Loucy (cell line): ENCODE measurements around the gene ACTN1.

ENCODE experiments used
- H2AFZ ChIP-seq: fragments of 200-600 bp; sonication (generic); 2 replicates; pipeline ENCODE4 v1.6.0; 2016; ENCODE audit warnings: antibody characterized with exemption, mild to moderate bottlenecking, low read length, moderate library complexity
- H3F3A ChIP-seq: fragments of 200-600 bp; 2 replicates; pipeline ENCODE4 v1.6.0; 2016; ENCODE audit warnings: antibody characterized with exemption, low read depth, mild to moderate bottlenecking
- H3K27me3 ChIP-seq: fragments of 200-600 bp; sonication (generic); 2 replicates; pipeline ENCODE4 v1.6.1; 2014; ENCODE audit warnings: low read length, mild to moderate bottlenecking; ENCODE audit not compliant: insufficient read depth, poor library complexity, severe bottlenecking
- H3K36me3 ChIP-seq: fragments of 200-600 bp; sonication (generic); 2 replicates; pipeline ENCODE4 v1.6.1; 2016; ENCODE audit warnings: low read length; ENCODE audit not compliant: insufficient read depth
- H3K4me1 ChIP-seq: fragments of 200-600 bp; sonication (generic); 2 replicates; pipeline ENCODE4 v1.5.1; 2014; ENCODE audit warnings: low read length, mild to moderate bottlenecking; ENCODE audit not compliant: insufficient read depth, poor library complexity, severe bottlenecking
- H3K4me2 ChIP-seq: fragments of 200-600 bp; sonication (generic); 2 replicates; pipeline ENCODE4 v1.6.0; 2014; ENCODE audit warnings: antibody characterized with exemption, low read length, low read depth, mild to moderate bottlenecking; ENCODE audit not compliant: poor library complexity, severe bottlenecking
- H3K4me3 ChIP-seq: fragments of 200-600 bp; sonication (generic); 2 replicates; pipeline ENCODE4 v1.5.1; 2014; ENCODE audit warnings: low read length, mild to moderate bottlenecking, mixed read lengths; ENCODE audit not compliant: poor library complexity, severe bottlenecking
- H3K79me2 ChIP-seq: fragments of 200-600 bp; sonication (generic); 2 replicates; pipeline ENCODE4 v1.6.1; 2014; ENCODE audit warnings: low read length; ENCODE audit not compliant: insufficient read depth
- H3K9ac ChIP-seq: fragments of 200-600 bp; sonication (generic); 2 replicates; pipeline ENCODE4 v1.6.0; 2014; ENCODE audit warnings: mild to moderate bottlenecking, low read depth, low read length, moderate library complexity; ENCODE audit not compliant: poor library complexity, severe bottlenecking
- H3K9me2 ChIP-seq: fragments of 200-600 bp; sonication (generic); replicated peaks from 2 replicates; pipeline ENCODE4 v1.6.1; 2016; ENCODE audit warnings: low read depth, low read length, mixed read lengths
- H3K9me3 ChIP-seq: fragments of 200-600 bp; sonication (generic); 2 replicates; pipeline ENCODE4 v1.6.1; 2014; ENCODE audit warnings: mild to moderate bottlenecking, antibody characterized with exemption, low read length, low read depth; ENCODE audit not compliant: insufficient read depth
- H4K20me1 ChIP-seq: fragments of 200-600 bp; sonication (generic); 2 replicates; pipeline ENCODE4 v1.6.0; 2014; ENCODE audit warnings: antibody characterized with exemption, low read length, mild to moderate bottlenecking; ENCODE audit not compliant: insufficient read depth, poor library complexity, severe bottlenecking
- CTCF ChIP-seq: fragments of 200-600 bp; sonication (generic); conservative IDR thresholded peaks from 2 replicates; pipeline ENCODE4 v1.5.1; 2014; ENCODE audit warnings: mild to moderate bottlenecking, antibody characterized with exemption, low read length
- EZH2phosphoT487 ChIP-seq: fragments of 200-600 bp; IDR thresholded peaks from 2 replicates; pipeline ENCODE4 v1.6.1; 2018; ENCODE audit warnings: antibody characterized with exemption, mild to moderate bottlenecking, moderate library complexity, borderline replicate concordance

ACTN1 gene

GRCh38 chr14:68929623-68930307 lies 49.3 kb downstream of the ACTN1 start:
- Histone ChIP-seq H3K9me3 (peaks cover 9% of the 10 kb centered on the region; the same call in 1 of the 2 replicates), H3K27me3 (no peaks in the 10 kb centered on the region), H2AFZ (no peak overlapping the region), H3K9me2 (no peaks in the 10 kb centered on the region), H4K20me1 (peaks cover 27% of the 10 kb centered on the region), H3K4me3 (no peak overlapping the region), H3K9ac (no peak overlapping the region), H3K36me3 (peaks cover 33% of the 10 kb centered on the region; the same call in 1 of the 2 replicates), H3K4me1 (peaks cover 2% of the 10 kb centered on the region), H3F3A (no peaks in the 10 kb centered on the region), H3K4me2 (no peak overlapping the region), H3K79me2 (peaks cover 95% of the 10 kb centered on the region)
- TF ChIP-seq EZH2phosphoT487 (no peak), CTCF (no peak)

GRCh38 chr14:68928770-68929550 lies 50.1 kb downstream of the ACTN1 start:
- H4K20me1 ChIP-seq: peaks cover 24% of the 10 kb centered on the region
- H3K36me3 ChIP-seq: peaks cover 40% of the 10 kb centered on the region
- H3K4me1 ChIP-seq: peaks cover 11% of the 10 kb centered on the region

More at GRCh38 chr14:68928770-68929550, 50.1 kb downstream of the ACTN1 start:
- H2AFZ ChIP-seq: no peak overlapping the region
- TF ChIP-seq CTCF (no peak), EZH2phosphoT487 (no peak)
- H3K9me3 ChIP-seq: peaks cover 9% of the 10 kb centered on the region; the same call in 1 of the 2 replicates
- no peaks in the 10 kb centered on the region for H3K27me3 ChIP-seq
- H3F3A ChIP-seq: no peaks in the 10 kb centered on the region
- no peak overlapping the region for H3K9ac ChIP-seq
- no peaks in the 10 kb centered on the region for H3K9me2 ChIP-seq
- no peak overlapping the region for H3K4me3 ChIP-seq
- H3K4me2 ChIP-seq: no peak overlapping the region
- H3K79me2 ChIP-seq: peaks cover 94% of the 10 kb centered on the region
